Vagina (tissue), 2 donors: ENCODE measurements around the gene GRID2IP.

Experiments used
- POLR2A ChIP-seq, 2 donors: fragments of 450-650 bp; IDR thresholded peaks; one replicate each; pipeline ENCODE4 v1.6.1; 2017; ENCODE audit warnings: antibody characterized with exemption in 2 of 2, mild to moderate bottlenecking in 2 of 2, moderate library complexity in 2 of 2
- TF ChIP-seq, protein P1 (sequence below), 3 experiments: fragments of 450-650 bp in 2 of 3; fragments of 200-600 bp in 1 of 3; sonication (generic) in 1 of 3; IDR thresholded peaks; one replicate each; pipeline ENCODE4 v1.5.1; 2017 to 2019; ENCODE audit warnings: antibody characterized with exemption in 3 of 3, mild to moderate bottlenecking in 2 of 3, moderate library complexity in 2 of 3

DNA sequence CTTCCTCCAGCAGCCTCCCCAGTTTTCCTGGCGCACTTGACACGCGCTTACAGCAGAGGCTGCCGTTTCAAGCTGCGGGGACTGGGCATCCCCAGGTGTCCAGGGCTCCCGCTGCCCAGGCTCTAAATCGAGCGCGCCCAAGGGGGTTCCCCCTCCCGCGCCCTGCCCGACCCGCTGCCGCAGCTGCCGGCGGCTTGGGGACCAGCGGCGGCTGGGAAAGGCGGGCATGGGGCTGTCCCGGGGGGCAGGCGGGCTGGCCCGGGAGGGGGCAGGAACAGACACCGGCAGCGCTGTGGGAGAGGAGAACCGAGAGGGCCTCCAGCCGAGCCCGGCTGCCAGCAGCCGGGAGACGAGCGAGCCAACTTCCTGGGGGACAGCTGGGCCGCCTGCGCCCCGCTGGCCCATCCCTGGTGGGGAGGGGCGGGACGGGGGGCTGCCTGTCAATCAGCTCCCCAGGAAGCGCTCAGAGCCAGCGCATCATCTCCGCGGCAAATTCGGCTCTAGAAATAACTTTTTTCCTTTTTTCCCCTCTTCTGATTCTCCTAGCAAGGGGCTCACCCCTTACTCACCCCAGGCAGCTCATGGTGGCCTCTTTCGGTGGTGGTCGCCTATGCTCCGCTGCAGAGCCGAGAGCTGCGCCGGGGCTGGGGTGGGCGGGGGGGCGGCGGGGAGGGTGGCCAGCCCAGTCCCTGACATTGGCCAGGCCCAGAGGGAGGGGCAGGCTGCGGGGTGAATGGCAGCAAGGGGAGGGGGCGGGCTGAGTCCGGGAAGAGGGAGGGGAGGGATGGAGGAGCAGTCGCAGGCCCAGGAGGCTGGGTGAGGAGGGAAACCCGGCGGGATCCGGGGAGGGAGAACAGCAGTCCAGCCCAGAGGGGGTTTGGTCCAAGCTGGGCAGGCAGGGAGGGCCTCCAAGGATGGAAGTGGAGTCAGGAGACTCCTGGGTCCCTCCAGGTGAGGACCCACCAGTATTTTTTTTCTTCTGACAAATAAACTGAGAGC, 14.7 kb downstream of the GRID2IP start:
- TF ChIP-seq, protein P1, sequence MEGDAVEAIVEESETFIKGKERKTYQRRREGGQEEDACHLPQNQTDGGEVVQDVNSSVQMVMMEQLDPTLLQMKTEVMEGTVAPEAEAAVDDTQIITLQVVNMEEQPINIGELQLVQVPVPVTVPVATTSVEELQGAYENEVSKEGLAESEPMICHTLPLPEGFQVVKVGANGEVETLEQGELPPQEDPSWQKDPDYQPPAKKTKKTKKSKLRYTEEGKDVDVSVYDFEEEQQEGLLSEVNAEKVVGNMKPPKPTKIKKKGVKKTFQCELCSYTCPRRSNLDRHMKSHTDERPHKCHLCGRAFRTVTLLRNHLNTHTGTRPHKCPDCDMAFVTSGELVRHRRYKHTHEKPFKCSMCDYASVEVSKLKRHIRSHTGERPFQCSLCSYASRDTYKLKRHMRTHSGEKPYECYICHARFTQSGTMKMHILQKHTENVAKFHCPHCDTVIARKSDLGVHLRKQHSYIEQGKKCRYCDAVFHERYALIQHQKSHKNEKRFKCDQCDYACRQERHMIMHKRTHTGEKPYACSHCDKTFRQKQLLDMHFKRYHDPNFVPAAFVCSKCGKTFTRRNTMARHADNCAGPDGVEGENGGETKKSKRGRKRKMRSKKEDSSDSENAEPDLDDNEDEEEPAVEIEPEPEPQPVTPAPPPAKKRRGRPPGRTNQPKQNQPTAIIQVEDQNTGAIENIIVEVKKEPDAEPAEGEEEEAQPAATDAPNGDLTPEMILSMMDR (IDR thresholded peaks at IDR 0.05) = no peak
- no peak for TF ChIP-seq POLR2A (IDR thresholded peaks at IDR 0.05)
